H1 (cell line): ENCODE data around the gene CAMTA1. TPM values are rescaled to one million over a fixed set of nuclear protein-coding genes. Genes with fewer than 3 reads are reported as not detected.

ENCODE experiments used
- CTCF ChIA-PET: fragments of 300-600 bp; sonication (Branson Sonifier 250); formaldehyde crosslinking; loops from one replicate; lab custom pipeline; 2021; ENCODE audit not compliant: partially characterized antibody; lab: Charles Lee
- POLR2A ChIA-PET: fragments of 300-600 bp; sonication (Branson Sonifier 250); formaldehyde crosslinking; loops from one replicate; lab custom pipeline; 2021; ENCODE audit warnings: inconsistent platforms; ENCODE audit not compliant: partially characterized antibody; lab: Charles Lee
- DNase-seq, 2 experiments: peaks; one replicate each; pipeline versions ENCODE4 v3.0.0 to v3.0.0-alpha.2; 2010 to 2022; ENCODE audit warnings: low spot score in 2 of 2, low read depth in 1 of 2, mixed read lengths in 1 of 2
- FAIRE-seq: peaks from 2 replicates; lab custom pipeline; 2011; peaks lifted over from hg19 to GRCh38; lab: Jason Lieb, UNC
- H2AFZ ChIP-seq: 2 replicates; pipeline ENCODE4 v1.8.1; 2012; ENCODE audit warnings: low read length, inconsistent platforms
- H2AK5ac ChIP-seq: 2 replicates; pipeline ENCODE4 v1.6.1; 2013; ENCODE audit warnings: low read depth, low read length
- H2BK120ac ChIP-seq: replicated peaks from 2 replicates; pipeline ENCODE3; 2013; ENCODE audit warnings: low read depth, low read length, inconsistent platforms
- H2BK12ac ChIP-seq: 2 replicates; pipeline ENCODE4 v1.6.1; 2013; ENCODE audit warnings: low read depth, low read length
- H2BK15ac ChIP-seq: 2 replicates; pipeline ENCODE4 v1.6.1; 2013; ENCODE audit warnings: low read length
- H2BK20ac ChIP-seq: 2 replicates; pipeline ENCODE4 v1.6.1; 2013; ENCODE audit warnings: low read length
- H2BK5ac ChIP-seq: 2 replicates; pipeline ENCODE4 v1.6.1; 2013; ENCODE audit warnings: low read depth, low read length
- H3K14ac ChIP-seq: 2 replicates; pipeline ENCODE4 v1.6.1; 2013; ENCODE audit warnings: inconsistent platforms; ENCODE audit not compliant: insufficient read length
- H3K18ac ChIP-seq: 2 replicates; pipeline ENCODE4 v1.6.1; 2013; ENCODE audit warnings: low read length; ENCODE audit errors: extremely low read depth
- H3K23ac ChIP-seq: 2 replicates; pipeline ENCODE4 v1.6.1; 2013; ENCODE audit warnings: inconsistent platforms; ENCODE audit not compliant: insufficient read length
- H3K23me2 ChIP-seq: 2 replicates; pipeline ENCODE4 v1.6.1; 2013; ENCODE audit warnings: low read depth, low read length
- H3K27ac ChIP-seq: 2 replicates; pipeline ENCODE4 v1.6.1; 2011; ENCODE audit warnings: low read depth, low read length, inconsistent platforms
- H3K27me3 ChIP-seq, 4 experiments: replicated peaks in 1 of 4; 1 replicate in 1 of 4; 2 replicates in 3 of 4; pipeline versions ENCODE4 v1.6.1 to v1.8.1; 2011 to 2013; ENCODE audit warnings: low read length in 3 of 4, mild to moderate bottlenecking in 3 of 4, inconsistent platforms in 2 of 4, mixed read lengths in 2 of 4, moderate library complexity in 1 of 4; ENCODE audit not compliant: control insufficient read depth in 3 of 4, insufficient read depth in 3 of 4; ENCODE audit errors: extremely low read depth in 1 of 4
- H3K36me3 ChIP-seq, 4 experiments: 2 replicates each; pipeline versions ENCODE4 v1.6.1 to v1.8.1; 2011 to 2013; ENCODE audit warnings: mild to moderate bottlenecking in 4 of 4, low read length in 3 of 4, moderate library complexity in 2 of 4, control low read depth in 1 of 4, inconsistent platforms in 1 of 4; ENCODE audit not compliant: insufficient read depth in 4 of 4, control insufficient read depth in 2 of 4
- H3K4ac ChIP-seq: replicated peaks from 2 replicates; pipeline ENCODE3; 2013; ENCODE audit warnings: low read length, low read depth, mixed read lengths, inconsistent platforms; ENCODE audit not compliant: insufficient read length
- H3K4me1 ChIP-seq, 4 experiments: replicated peaks in 1 of 4; 1 replicate in 1 of 4; 2 replicates in 3 of 4; pipeline versions ENCODE4 v1.6.1 to v1.8.1; 2011 to 2013; ENCODE audit warnings: low read length in 3 of 4, inconsistent platforms in 2 of 4, mixed read lengths in 1 of 4; ENCODE audit not compliant: insufficient read depth in 4 of 4, control insufficient read depth in 3 of 4
- H3K4me2 ChIP-seq, 2 experiments: 2 replicates each; pipeline versions ENCODE4 v1.6.1 to v1.8.1; 2011 to 2013; ENCODE audit warnings: low read depth in 2 of 2, low read length in 2 of 2, control low read depth in 1 of 2, inconsistent platforms in 1 of 2, mild to moderate bottlenecking in 1 of 2; ENCODE audit not compliant: insufficient read depth in 1 of 2
- H3K4me3 ChIP-seq, 4 experiments: fragments of 200-600, 300-600 bp in 1 of 4; sonication (generic), shearing (Covaris generic), sonication (Bioruptor Twin) in 1 of 4; 2 replicates each; pipeline versions ENCODE4 v1.5.1 to v1.8.1; 2011 to 2016; ENCODE audit warnings: low read length in 4 of 4, low read depth in 3 of 4, control low read depth in 2 of 4, inconsistent platforms in 2 of 4, mild to moderate bottlenecking in 2 of 4, mixed read lengths in 1 of 4, moderate library complexity in 1 of 4; ENCODE audit not compliant: insufficient read depth in 2 of 4; ENCODE audit errors: extremely low read depth in 1 of 4
- H3K56ac ChIP-seq: replicated peaks from 2 replicates; pipeline ENCODE3; 2013; ENCODE audit warnings: low read depth, mild to moderate bottlenecking, mixed read lengths, low read length, inconsistent platforms; ENCODE audit not compliant: insufficient read length
- H3K79me1 ChIP-seq: 2 replicates; pipeline ENCODE4 v1.6.1; 2013; ENCODE audit warnings: low read depth, low read length, control low read depth
- H3K79me2 ChIP-seq, 2 experiments: 2 replicates each; pipeline versions ENCODE4 v1.6.1 to v1.8.1; 2012 to 2013; ENCODE audit warnings: low read length in 2 of 2, mild to moderate bottlenecking in 2 of 2, inconsistent platforms in 1 of 2; ENCODE audit not compliant: insufficient read depth in 2 of 2, control insufficient read depth in 1 of 2
- H3K9ac ChIP-seq, 4 experiments: replicated peaks in 1 of 4; 1 replicate in 1 of 4; 2 replicates in 3 of 4; pipeline versions ENCODE4 v1.6.1 to v1.8.1; 2011 to 2013; ENCODE audit warnings: low read depth in 3 of 4, low read length in 3 of 4, control low read depth in 2 of 4, mild to moderate bottlenecking in 2 of 4, moderate library complexity in 2 of 4, inconsistent platforms in 1 of 4; ENCODE audit errors: extremely low read depth in 1 of 4
- H3K9me3 ChIP-seq, 2 experiments: 2 replicates each; pipeline versions ENCODE4 v1.6.1 to v1.8.1; 2012 to 2013; ENCODE audit warnings: mild to moderate bottlenecking in 2 of 2, moderate library complexity in 2 of 2, control low read depth in 1 of 2, inconsistent platforms in 1 of 2, low read depth in 1 of 2, low read length in 1 of 2, mixed read lengths in 1 of 2; ENCODE audit not compliant: insufficient read depth in 2 of 2
- H4K20me1 ChIP-seq, 2 experiments: replicated peaks in 1 of 2; 2 replicates each; pipeline versions ENCODE3 to v1.8.1; 2011 to 2013; ENCODE audit warnings: inconsistent platforms in 2 of 2, low read length in 2 of 2, mild to moderate bottlenecking in 1 of 2; ENCODE audit not compliant: insufficient read depth in 2 of 2, control insufficient read depth in 1 of 2
- H4K5ac ChIP-seq: 2 replicates; pipeline ENCODE4 v1.6.1; 2013; ENCODE audit warnings: low read length, low read depth, mixed read lengths, inconsistent platforms; ENCODE audit not compliant: insufficient read length
- H4K8ac ChIP-seq: 2 replicates; pipeline ENCODE4 v1.8.0; 2013; ENCODE audit warnings: mild to moderate bottlenecking, moderate library complexity, low read length, inconsistent platforms; ENCODE audit not compliant: insufficient read depth; ENCODE audit errors: extremely low read depth
- H4K91ac ChIP-seq: replicated peaks from 2 replicates; pipeline ENCODE3; 2013; ENCODE audit warnings: low read length, mixed read lengths, inconsistent platforms; ENCODE audit not compliant: insufficient read length
- ASH2L ChIP-seq: fragments of 200-600, 300-600 bp; sonication (generic); IDR thresholded peaks from one replicate; pipeline ENCODE4 v1.7.1; 2017; ENCODE audit warnings: low read length
- CTCF ChIP-seq, 3 experiments: IDR thresholded peaks; 1 replicate in 2 of 3; 2 replicates in 1 of 3; pipeline versions ENCODE4 v1.5.1 to v1.6.1; 2011; ENCODE audit warnings: low read length in 3 of 3, mild to moderate bottlenecking in 3 of 3, inconsistent platforms in 2 of 3, low read depth in 1 of 3, moderate library complexity in 1 of 3; ENCODE audit not compliant: insufficient read depth in 1 of 3; ENCODE audit errors: control extremely low read depth in 1 of 3
- PHF8 ChIP-seq: fragments of 200-600 bp; sonication (generic); conservative IDR thresholded peaks from 2 replicates; pipeline ENCODE4 v1.7.1; 2012; ENCODE audit warnings: low read depth, mild to moderate bottlenecking, inconsistent platforms, low read length, moderate library complexity
- POLR2AphosphoS5 ChIP-seq: IDR thresholded peaks from 2 replicates; pipeline ENCODE4 v1.6.1; 2011; ENCODE audit warnings: low read depth, low read length
- RAD21 ChIP-seq, 2 experiments: IDR thresholded peaks in 1 of 2; conservative IDR thresholded peaks in 1 of 2; 2 replicates each; pipeline ENCODE4 v1.6.1; 2011; ENCODE audit warnings: low read depth in 2 of 2, low read length in 2 of 2, improper control_type of control experiment in 1 of 2, inconsistent platforms in 1 of 2, mild to moderate bottlenecking in 1 of 2, moderate library complexity in 1 of 2
- RFX5 ChIP-seq: IDR thresholded peaks from 2 replicates; pipeline ENCODE4 v1.6.1; 2011; ENCODE audit warnings: low read depth, low read length, improper control_type of control experiment, borderline replicate concordance
- RXRA ChIP-seq: IDR thresholded peaks from 2 replicates; pipeline ENCODE4 v1.6.1; 2011; ENCODE audit warnings: low read depth, mild to moderate bottlenecking, low read length, moderate library complexity; ENCODE audit not compliant: insufficient read depth
- SP1 ChIP-seq: IDR thresholded peaks from 2 replicates; pipeline ENCODE4 v1.6.1; 2011; ENCODE audit warnings: low read depth, low read length
- ZNF274 ChIP-seq: IDR thresholded peaks from 2 replicates; pipeline ENCODE4 v1.7.0; 2012; ENCODE audit warnings: low read length, borderline replicate concordance; ENCODE audit errors: extremely low read depth
- WGBS, 2 experiments: shearing (Covaris generic) in 1 of 2; methylation state at CpG; one replicate each; pipeline versions ENCODE4 v1.1.6 to v1.1.7; 2013 to 2015; ENCODE audit warnings: low lambda C conversion rate in 2 of 2, mixed read lengths in 2 of 2, inconsistent platforms in 1 of 2, low coverage in 1 of 2, missing lambda C conversion rate in 1 of 2; ENCODE audit not compliant: insufficient replicate concordance in 2 of 2, insufficient coverage in 1 of 2, insufficient read length in 1 of 2; ENCODE audit errors: extremely low coverage in 1 of 2, missing lambda C conversion rate in 1 of 2; 5-methylcytosine and 5-hydroxymethylcytosine counted together
- polyA plus RNA-seq, 7 experiments: library from polyadenylated mRNA; depleted of rRNA in 3 of 7; stranded (reverse) in 5 of 7; unstranded in 2 of 7; fragments of >200 nt in 5 of 7; fragments of 200-250 nt in 2 of 7; gene quantifications; 1 replicate in 5 of 7; 2 replicates in 1 of 7; 4 replicates in 1 of 7; pipeline versions ENCODE4 v1.2.1 to v1.2.3, GENCODE V29; 2011 to 2013; ENCODE audit warnings: missing spikeins in 2 of 7, mixed read lengths in 2 of 7
- total RNA-seq: library from RNA; stranded (reverse); fragmentation: NEBNext Ultra II Directional; extraction: Animal tissue kit (Norgen Biotek cat#: 25700); gene quantifications from 2 replicates; pipeline ENCODE4 v1.2.1, GENCODE V29; 2021

CAMTA1 gene
- total and polyA plus RNA-seq, 2 of the 8 experiments (the other 6 are each of a cell fraction or from before 2014, with no cell fraction given): 65.0 to 119 TPM

GRCh38 chr1:7561331-7561921, 776.2 kb downstream of the CAMTA1 start:
- H4K5ac ChIP-seq: no peak overlapping the region
- no peak overlapping the region for H2BK120ac ChIP-seq
- no peak overlapping the region for H3K4me2 ChIP-seq
- no peaks in the 10 kb centered on the region for H3K36me3 ChIP-seq
- ChIA-PET POLR2A (interaction anchor here (0.9 to 1.1 kb wide), 2 partner anchors 11 to 726 kb away, joined by 3 read pairs; no protein-coding TSS in a partner anchor), CTCF (interaction anchor here (0.6 to 6.6 kb wide), 29 partner anchors 9 to 1932 kb away, joined by 3 to 42 read pairs (median 4); no protein-coding TSS in a partner anchor)
- 0 out of 2 replicates have a peak overlapping the region, but pooled peaks have one; percentile 53 for H3K18ac ChIP-seq
- H3K4ac ChIP-seq: peak overlapping the region; percentile 19
- no peaks in the 10 kb centered on the region for H3K79me2 ChIP-seq
- H3K23me2 ChIP-seq: no peaks in the 10 kb centered on the region
- no peak overlapping the region for H3K4me3 ChIP-seq
- no peak overlapping the region for H3K23ac ChIP-seq
- peaks cover 0 to 1% (median 0%) of the 10 kb centered on the region in 4 experiments; a peak in 3 of 7 replicates for H3K4me1 ChIP-seq
- H2AK5ac ChIP-seq: no peak overlapping the region
- FAIRE-seq (peak; percentile 50), DNase-seq (peak; percentile 58 to 86)
- no peak overlapping the region for H3K14ac ChIP-seq
- H2BK5ac ChIP-seq: no peak overlapping the region
- H3K56ac ChIP-seq: no peak overlapping the region
- WGBS, 2 experiments: 61% methylated on average over 15 of the region's 16 CpGs; no CpG with 5 or more reads in 1 of the 2 experiments
- no peak overlapping the region for H3K9ac ChIP-seq
- 0 out of 2 replicates have a peak overlapping the region, but pooled peaks have one; percentile 5 for H2AFZ ChIP-seq
- peak overlapping the region; percentile 23; the same call in 1 of the 2 replicates for H2BK15ac ChIP-seq
- H4K8ac ChIP-seq: peak overlapping the region; percentile 79
- H3K9me3 ChIP-seq: no peaks in the 10 kb centered on the region
- H4K20me1 ChIP-seq: no peaks in the 10 kb centered on the region
- no peaks in the 10 kb centered on the region; a peak in 1 of 7 replicates for H3K27me3 ChIP-seq
- H2BK12ac ChIP-seq: 0 out of 2 replicates have a peak overlapping the region, but pooled peaks have one; percentile 29
- no peak overlapping the region for H2BK20ac ChIP-seq
- no peaks in the 10 kb centered on the region for H3K79me1 ChIP-seq
- no peak overlapping the region for H3K27ac ChIP-seq
- H4K91ac ChIP-seq: peak overlapping the region; percentile 39
- no peak for TF ChIP-seq PHF8
- peak; percentile 62 to 69 for TF ChIP-seq RAD21 (IDR thresholded peaks at IDR 0.05 in 1 of 2, conservative IDR thresholded peaks at IDR 0.05 in 1 of 2; ENCODE audit: low read depth in 2 of 2, low read length in 2 of 2)
- no peak for TF ChIP-seq ASH2L
- TF ChIP-seq POLR2AphosphoS5: no peak
- no peak for TF ChIP-seq RXRA
- no peak for TF ChIP-seq RFX5
- TF ChIP-seq SP1: no peak
- TF ChIP-seq CTCF (IDR thresholded peaks at IDR 0.05; ENCODE audit: control extremely low read depth in 1 of 3, insufficient read depth in 1 of 3, low read depth in 1 of 3, low read length in 3 of 3): peak; percentile 75 to 99 (median 97)
- TF ChIP-seq ZNF274: no peak
